Measurements from ENCODE around the gene XAB2.

DNA sequence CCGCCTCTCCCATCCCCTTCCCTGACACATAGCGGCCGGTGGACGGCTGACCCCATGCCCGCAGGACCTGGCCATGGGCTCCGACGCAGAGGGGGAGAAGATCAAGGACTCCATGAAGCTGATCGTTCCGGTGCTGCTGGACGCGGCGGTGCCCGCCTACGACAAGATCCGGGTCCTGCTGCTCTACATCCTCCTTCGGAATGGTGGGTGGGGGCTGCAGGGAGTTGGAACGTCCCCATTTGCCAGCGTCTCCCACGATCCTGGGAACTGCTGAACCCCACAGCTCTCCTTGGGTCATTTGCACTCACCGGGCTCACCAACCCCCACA lies 15.2 kb upstream of the XAB2 start:
- TF ChIP-seq, protein P1, sequence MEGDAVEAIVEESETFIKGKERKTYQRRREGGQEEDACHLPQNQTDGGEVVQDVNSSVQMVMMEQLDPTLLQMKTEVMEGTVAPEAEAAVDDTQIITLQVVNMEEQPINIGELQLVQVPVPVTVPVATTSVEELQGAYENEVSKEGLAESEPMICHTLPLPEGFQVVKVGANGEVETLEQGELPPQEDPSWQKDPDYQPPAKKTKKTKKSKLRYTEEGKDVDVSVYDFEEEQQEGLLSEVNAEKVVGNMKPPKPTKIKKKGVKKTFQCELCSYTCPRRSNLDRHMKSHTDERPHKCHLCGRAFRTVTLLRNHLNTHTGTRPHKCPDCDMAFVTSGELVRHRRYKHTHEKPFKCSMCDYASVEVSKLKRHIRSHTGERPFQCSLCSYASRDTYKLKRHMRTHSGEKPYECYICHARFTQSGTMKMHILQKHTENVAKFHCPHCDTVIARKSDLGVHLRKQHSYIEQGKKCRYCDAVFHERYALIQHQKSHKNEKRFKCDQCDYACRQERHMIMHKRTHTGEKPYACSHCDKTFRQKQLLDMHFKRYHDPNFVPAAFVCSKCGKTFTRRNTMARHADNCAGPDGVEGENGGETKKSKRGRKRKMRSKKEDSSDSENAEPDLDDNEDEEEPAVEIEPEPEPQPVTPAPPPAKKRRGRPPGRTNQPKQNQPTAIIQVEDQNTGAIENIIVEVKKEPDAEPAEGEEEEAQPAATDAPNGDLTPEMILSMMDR (conservative IDR thresholded peaks at IDR 0.05; ENCODE audit: low read depth, low read length) = no peak
- TF ChIP-seq EZH2 (IDR thresholded peaks at IDR 0.05; ENCODE audit: low read length, unreplicated experiment) = no peak

All from PC-3 (cell line).